Middle frontal gyrus (tissue), 1 donor: ENCODE data around the gene MGMT.

Experiments used
- DNase-seq: peaks from one replicate; pipeline ENCODE4 v3.0.0-alpha.2; 2015; ENCODE audit warnings: low spot score; ENCODE audit errors: extremely low spot score

The MGMT gene

GRCh38 chr10:129621062-129621461, 154.0 kb downstream of the MGMT start:
- DNase-seq, result no peak

DNA sequence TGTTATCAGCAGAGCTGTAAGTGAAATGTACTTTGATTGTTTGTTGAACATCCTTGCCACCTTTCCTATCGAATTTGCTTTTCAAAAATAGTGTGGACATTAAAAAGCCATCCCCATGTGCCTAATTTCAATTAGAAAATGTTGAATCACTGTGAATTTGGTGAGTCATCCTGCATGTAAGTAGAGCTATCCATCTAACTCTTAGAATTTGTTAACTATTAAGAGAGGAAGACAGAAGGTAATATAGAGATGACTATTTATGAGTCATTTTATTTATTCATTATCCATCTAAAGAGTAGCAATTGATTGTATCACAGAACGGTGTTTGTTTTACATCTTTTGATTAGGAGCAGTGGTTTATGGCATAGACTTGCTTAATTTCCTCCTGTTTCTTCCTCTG, 154.7 kb downstream of the MGMT start:
- no peak for DNase-seq

DNA sequence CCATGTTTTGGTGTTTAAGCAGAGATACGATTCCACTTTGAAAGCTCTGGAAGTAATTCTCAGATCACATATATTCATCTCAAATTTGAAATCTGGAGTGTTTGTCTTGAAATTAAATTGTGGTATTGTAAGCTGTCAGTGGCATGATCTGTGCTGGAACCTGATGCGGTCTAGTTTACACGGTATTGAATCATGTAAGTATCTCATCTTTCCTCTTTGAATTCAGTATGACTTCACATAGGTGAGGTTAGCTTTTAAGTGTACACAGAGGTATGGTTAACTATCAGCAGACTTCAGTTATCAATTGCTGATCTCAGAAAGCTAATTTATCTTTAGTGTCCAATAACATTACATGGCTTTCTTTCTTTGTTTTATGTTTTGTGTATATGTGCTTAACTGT, 155.2 kb downstream of the MGMT start:
- DNase-seq, result no peak

DNA sequence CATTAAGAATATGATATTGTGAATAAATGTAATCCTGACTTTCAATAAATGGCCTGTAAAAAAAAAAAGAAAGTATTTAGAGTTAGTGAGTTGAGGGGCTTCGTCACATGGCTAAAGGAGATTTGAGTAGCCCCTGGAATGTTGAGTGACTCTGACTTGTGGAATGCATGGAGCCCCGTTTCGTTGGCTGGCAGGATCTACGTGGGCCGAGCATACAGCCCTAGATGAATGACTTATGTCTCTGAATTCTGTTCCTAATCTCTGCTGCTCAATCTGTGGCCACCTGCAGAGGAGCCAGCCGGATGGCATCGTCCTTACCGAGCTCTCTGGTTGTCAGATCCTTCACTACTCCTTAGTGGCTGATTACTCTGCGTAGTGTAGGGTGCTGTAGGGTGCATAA, 155.7 kb downstream of the MGMT start:
- no peak for DNase-seq

DNA sequence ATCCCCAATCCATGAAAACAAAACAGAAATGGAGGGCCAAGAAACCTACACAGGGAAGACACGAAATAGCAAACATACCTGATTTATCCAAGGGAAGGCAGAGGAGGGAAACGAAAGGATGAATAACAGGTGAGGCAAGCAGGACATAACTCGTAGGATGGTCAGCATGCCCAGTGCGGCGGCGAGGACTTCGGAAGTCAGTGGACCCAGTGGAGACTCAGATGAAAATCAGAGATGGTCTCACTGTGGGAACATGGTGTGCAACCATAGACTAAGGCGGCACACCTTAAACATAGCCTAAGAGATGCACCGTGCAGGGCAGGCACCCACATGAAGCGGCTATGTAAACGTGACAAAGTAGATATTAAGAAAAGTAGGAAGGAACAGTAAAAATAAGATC, 157.5 kb downstream of the MGMT start:
- DNase-seq, result no peak

DNA sequence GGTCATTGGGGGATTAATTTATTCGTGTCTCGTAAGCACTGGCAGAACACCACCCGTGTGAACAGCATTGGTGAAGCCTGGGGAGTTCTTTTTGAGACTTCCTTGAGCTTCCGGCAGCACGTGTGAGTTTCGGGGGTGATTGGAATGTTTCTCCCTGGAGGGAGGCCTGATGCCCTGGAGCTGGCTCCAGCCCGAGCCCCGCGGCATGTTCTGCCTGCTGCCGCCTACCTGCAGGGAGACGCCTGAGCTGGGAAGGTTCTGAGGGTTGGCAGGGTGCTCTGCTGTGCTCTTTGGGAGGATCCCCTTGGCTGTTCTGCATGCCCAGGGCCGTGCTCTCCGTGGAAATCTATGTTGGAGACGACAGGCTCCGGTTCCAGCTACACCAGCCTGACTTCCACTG, 159.3 kb downstream of the MGMT start:
- DNase-seq, result no peak

GRCh38 chr10:129626796-129627435, 159.9 kb downstream of the MGMT start:
- no peak for DNase-seq

- DNase-seq, result no peak
Observed at GRCh38 chr10:129627442-129627841, 160.4 kb downstream of the MGMT start.

DNA sequence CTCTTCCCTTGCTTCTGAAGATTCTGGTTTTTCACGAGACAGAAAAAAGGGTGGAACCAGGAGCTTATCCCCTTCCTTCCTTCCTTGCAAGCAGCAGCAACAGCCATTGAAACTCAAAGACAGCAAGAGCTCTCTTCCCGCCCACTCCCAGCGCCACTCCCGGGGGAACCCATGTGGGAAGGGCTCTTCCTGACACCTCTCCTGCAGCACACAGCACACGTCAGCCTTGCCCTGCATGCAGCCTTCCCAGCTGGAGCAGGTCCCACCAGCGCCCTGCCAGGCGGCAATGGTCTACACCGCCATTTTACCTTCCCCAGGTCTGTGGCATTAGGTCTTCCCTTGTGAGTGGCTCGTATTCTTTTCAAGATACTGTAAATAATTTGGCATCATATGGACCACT, 161.8 kb downstream of the MGMT start:
- no peak for DNase-seq

- DNase-seq, result no peak
Observed at GRCh38 chr10:129629911-129630310, 162.9 kb downstream of the MGMT start.

- DNase-seq, result no peak
Observed at GRCh38 chr10:129631006-129631405, 164.0 kb downstream of the MGMT start.

GRCh38 chr10:129631870-129632623, 165.0 kb downstream of the MGMT start:
- DNase-seq, result no peak

- DNase-seq, result no peak
Observed at GRCh38 chr10:129637010-129637409, 170.0 kb downstream of the MGMT start.

- DNase-seq, result no peak
Observed at GRCh38 chr10:129637846-129638245, 170.8 kb downstream of the MGMT start.

DNA sequence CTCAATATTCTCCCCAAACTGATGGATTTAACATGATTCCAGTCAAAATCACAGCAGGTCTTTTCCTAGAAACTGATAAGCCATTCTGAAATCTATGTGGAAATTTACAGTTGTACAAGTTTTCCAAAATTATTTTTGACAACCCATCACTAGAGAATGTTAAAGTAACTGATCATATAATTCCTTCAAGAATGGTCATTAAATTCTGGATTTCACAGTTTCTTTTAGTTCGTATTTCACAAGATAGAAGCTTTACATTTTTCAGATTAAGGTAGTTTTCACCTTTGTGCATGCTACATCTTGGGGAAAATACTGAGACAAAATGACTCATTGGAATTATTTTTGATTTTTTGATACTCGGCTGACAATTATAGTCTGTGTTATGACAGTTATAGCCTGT, 174.3 kb downstream of the MGMT start:
- no peak for DNase-seq

- no peak for DNase-seq
Observed at GRCh38 chr10:129641982-129642381, 174.9 kb downstream of the MGMT start.

DNA sequence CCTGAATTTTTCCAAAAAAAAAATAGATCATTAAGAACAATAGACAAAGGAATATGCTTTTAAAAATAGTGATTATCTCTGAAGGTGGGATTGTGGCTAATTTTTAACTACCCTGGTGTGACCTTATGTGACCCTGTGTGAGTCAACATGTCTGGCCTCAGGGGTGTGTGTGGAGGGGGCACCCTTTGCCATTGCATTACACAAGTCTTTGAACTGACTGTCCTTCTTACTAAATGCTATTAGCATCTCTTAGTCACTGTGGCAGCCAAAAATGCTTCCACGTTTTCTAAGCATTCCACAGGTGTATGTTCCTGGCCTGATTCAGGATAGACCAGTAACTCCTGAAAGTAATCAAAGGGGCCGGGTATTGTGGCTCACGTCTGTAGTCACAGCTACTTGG, 175.4 kb downstream of the MGMT start:
- DNase-seq, result no peak

DNA sequence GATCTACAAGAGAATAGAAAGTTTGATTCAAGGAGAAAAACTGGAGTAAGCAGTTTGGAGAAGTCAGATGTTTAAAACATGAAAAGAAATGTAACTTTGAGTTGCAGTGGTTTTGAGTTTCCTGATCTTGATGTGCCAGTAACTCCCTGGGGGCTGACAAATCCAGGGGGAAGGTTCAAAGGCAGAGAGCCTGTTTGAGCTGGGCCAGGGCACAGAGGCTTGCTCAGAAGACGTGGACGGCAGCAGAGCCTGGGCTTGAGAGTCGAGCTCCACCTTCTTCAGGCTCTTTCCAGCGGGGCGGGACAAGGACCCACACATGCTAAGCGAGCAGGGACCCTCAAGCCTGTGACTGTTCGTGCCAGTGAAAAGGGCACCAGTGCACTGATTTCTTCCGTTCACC, 176.2 kb downstream of the MGMT start:
- no peak for DNase-seq

- DNase-seq, result no peak
Observed at GRCh38 chr10:129645487-129645886, 178.4 kb downstream of the MGMT start.

- no peak for DNase-seq
Observed at GRCh38 chr10:129646973-129647372, 179.9 kb downstream of the MGMT start.

DNA sequence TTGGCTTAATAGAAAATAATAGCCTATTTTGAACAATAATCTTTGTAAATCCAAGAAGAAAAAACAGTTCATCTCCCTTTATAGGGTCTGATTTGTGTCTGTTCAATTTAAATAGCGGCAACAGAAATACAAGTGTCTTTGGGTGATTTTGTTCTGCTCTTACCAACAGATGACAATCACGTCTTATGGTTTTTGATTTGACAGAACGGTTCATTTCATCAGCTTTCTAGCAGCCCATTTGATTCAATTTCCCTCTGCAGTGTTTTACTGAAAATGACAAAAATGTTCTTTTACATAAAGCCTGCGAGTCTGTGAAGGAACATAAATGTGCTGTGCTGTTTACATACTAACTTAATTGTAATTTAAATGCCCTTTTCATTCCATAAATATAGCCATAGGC, 180.5 kb downstream of the MGMT start:
- no peak for DNase-seq

DNA sequence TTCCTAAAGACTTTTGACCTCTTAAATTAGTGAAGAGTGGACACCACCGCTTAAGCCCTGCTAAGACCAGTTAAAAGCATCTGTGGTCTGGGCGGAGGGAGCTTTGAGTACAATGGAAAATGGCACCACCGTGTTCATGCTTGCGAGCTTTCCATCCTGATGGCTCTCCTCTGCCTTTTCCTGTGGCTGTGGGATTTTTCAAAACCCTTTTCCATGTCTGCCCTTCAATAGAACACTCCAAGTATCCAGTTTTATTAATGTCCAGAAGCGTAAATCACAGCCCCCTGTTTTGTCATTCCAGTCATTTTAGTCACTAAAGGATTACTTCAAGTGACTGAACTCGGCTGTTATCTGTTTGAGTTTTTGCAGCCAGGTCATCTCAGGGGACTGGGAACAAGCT, 181.8 kb downstream of the MGMT start:
- DNase-seq, result no peak

- no peak for DNase-seq
Observed at GRCh38 chr10:129652021-129652420, 185.0 kb downstream of the MGMT start.
